Upper lobe of left lung (tissue), 4 donors: ENCODE measurements around the gene CCNY.

Source experiments
- POLR2A ChIP-seq, 4 donors: fragments of 450-650 bp; IDR thresholded peaks; one replicate each; pipeline ENCODE4 v1.5.1; 2016 to 2017; ENCODE audit warnings: antibody characterized with exemption in 4 of 4, mild to moderate bottlenecking in 2 of 4
- POLR2AphosphoS5 ChIP-seq, 2 donors: sonication (generic); formaldehyde crosslinking; IDR thresholded peaks; one replicate each; pipeline ENCODE4 v1.5.1; 2017; ENCODE audit warnings: antibody characterized with exemption in 2 of 2
- TF ChIP-seq, protein P1 (sequence below), 6 experiments: fragments of 450-650 bp in 4 of 6; fragments of 200-600 bp in 2 of 6; sonication (generic) in 2 of 6; IDR thresholded peaks; one replicate each; pipeline ENCODE4 v1.5.1; 2016 to 2019; ENCODE audit warnings: antibody characterized with exemption in 6 of 6

DNA sequence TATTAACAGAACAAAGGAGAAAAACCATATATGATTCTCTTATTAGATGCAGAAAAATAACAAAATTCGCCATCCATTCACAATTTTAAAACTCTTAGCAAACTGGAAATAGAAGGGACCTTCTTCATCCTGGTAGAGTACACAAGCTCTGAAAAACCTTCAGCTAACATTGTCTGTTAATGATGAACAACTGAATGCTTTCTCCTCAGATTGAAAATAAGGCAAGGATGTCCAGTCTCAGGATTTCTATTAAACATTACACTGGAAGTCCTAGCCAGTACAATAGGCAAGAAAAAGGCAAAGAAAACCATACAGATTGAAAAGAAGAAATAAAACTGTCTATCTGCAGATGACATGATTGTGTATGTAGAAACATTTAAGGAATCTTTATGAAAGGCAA, 16.0 kb upstream of the CCNY start:
- TF ChIP-seq, protein P1, sequence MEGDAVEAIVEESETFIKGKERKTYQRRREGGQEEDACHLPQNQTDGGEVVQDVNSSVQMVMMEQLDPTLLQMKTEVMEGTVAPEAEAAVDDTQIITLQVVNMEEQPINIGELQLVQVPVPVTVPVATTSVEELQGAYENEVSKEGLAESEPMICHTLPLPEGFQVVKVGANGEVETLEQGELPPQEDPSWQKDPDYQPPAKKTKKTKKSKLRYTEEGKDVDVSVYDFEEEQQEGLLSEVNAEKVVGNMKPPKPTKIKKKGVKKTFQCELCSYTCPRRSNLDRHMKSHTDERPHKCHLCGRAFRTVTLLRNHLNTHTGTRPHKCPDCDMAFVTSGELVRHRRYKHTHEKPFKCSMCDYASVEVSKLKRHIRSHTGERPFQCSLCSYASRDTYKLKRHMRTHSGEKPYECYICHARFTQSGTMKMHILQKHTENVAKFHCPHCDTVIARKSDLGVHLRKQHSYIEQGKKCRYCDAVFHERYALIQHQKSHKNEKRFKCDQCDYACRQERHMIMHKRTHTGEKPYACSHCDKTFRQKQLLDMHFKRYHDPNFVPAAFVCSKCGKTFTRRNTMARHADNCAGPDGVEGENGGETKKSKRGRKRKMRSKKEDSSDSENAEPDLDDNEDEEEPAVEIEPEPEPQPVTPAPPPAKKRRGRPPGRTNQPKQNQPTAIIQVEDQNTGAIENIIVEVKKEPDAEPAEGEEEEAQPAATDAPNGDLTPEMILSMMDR (IDR thresholded peaks at IDR 0.05), result no peak
- TF ChIP-seq POLR2A (IDR thresholded peaks at IDR 0.05), result no peak
- TF ChIP-seq POLR2AphosphoS5 (IDR thresholded peaks at IDR 0.05), result no peak
